ENCODE results near the gene DDB1. TPM values are rescaled to one million over a fixed set of nuclear protein-coding genes. Genes with fewer than 3 reads are reported as not detected.

The DDB1 gene
- polyA plus RNA-seq, 1 donor from 2014 or later: 203 TPM

DNA sequence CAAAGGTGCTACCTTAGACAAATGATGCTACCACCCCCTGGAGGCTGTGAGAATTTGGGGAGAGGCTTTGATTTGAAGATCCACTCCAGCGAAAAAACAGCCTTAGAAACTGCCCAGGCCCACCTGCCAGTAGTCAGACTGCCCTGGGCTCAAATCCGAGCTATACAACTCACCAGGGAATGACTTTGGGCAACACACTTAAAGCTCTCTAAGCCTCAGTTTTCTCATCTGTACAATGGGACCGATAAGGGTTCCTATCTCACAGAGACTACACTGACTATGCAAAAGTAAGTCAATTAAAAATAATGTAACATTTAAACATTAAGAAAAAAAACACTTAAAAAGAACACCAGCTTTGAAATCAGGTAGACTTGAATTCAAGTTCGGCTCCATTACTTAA, 57.7 kb downstream of the DDB1 start:
- Histone ChIP-seq H3K4me2 (ENCODE audit: low read length) (no peak overlapping the region), H3K79me2 (replicated peaks; ENCODE audit: insufficient read depth, low read length) (no peaks in the 10 kb centered on the region), H3F3A (ENCODE audit: insufficient read depth, low read length, poor library complexity, severe bottlenecking) (no peaks in the 10 kb centered on the region), H3K4me3 (ENCODE audit: low read length) (no peak overlapping the region), H2AFZ (ENCODE audit: low read depth, low read length) (no peak overlapping the region), H3K9ac (ENCODE audit: low read length) (no peak overlapping the region), H3K27me3 (ENCODE audit: insufficient read depth, low read depth, low read length) (no peaks in the 10 kb centered on the region), H4K20me1 (ENCODE audit: insufficient read depth) (no peaks in the 10 kb centered on the region), H3K9me3 (ENCODE audit: low read length) (no peaks in the 10 kb centered on the region), H3K27ac (ENCODE audit: low read length) (no peak overlapping the region), H3K36me3 (ENCODE audit: insufficient read depth, low read length) (no peaks in the 10 kb centered on the region), H3K9me2 (ENCODE audit: insufficient read depth, low read length) (no peaks in the 10 kb centered on the region)
- TF ChIP-seq, protein P1, sequence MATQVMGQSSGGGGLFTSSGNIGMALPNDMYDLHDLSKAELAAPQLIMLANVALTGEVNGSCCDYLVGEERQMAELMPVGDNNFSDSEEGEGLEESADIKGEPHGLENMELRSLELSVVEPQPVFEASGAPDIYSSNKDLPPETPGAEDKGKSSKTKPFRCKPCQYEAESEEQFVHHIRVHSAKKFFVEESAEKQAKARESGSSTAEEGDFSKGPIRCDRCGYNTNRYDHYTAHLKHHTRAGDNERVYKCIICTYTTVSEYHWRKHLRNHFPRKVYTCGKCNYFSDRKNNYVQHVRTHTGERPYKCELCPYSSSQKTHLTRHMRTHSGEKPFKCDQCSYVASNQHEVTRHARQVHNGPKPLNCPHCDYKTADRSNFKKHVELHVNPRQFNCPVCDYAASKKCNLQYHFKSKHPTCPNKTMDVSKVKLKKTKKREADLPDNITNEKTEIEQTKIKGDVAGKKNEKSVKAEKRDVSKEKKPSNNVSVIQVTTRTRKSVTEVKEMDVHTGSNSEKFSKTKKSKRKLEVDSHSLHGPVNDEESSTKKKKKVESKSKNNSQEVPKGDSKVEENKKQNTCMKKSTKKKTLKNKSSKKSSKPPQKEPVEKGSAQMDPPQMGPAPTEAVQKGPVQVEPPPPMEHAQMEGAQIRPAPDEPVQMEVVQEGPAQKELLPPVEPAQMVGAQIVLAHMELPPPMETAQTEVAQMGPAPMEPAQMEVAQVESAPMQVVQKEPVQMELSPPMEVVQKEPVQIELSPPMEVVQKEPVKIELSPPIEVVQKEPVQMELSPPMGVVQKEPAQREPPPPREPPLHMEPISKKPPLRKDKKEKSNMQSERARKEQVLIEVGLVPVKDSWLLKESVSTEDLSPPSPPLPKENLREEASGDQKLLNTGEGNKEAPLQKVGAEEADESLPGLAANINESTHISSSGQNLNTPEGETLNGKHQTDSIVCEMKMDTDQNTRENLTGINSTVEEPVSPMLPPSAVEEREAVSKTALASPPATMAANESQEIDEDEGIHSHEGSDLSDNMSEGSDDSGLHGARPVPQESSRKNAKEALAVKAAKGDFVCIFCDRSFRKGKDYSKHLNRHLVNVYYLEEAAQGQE (IDR thresholded peaks at IDR 0.05; ENCODE audit: borderline replicate concordance): no peak
- TF ChIP-seq SMC3 (conservative IDR thresholded peaks at IDR 0.05; ENCODE audit: poor library complexity): no peak
- TF ChIP-seq POLR2AphosphoS5 (IDR thresholded peaks at IDR 0.05): no peak
- no peak for TF ChIP-seq EZH2 (IDR thresholded peaks at IDR 0.05; ENCODE audit: borderline replicate concordance, insufficient read depth, low read length, poor library complexity, severe bottlenecking)
- TF ChIP-seq RAD21 (conservative IDR thresholded peaks at IDR 0.05): no peak
- TF ChIP-seq MXI1 (conservative IDR thresholded peaks at IDR 0.05; ENCODE audit: poor library complexity, severe bottlenecking): no peak
- TF ChIP-seq, protein P2, sequence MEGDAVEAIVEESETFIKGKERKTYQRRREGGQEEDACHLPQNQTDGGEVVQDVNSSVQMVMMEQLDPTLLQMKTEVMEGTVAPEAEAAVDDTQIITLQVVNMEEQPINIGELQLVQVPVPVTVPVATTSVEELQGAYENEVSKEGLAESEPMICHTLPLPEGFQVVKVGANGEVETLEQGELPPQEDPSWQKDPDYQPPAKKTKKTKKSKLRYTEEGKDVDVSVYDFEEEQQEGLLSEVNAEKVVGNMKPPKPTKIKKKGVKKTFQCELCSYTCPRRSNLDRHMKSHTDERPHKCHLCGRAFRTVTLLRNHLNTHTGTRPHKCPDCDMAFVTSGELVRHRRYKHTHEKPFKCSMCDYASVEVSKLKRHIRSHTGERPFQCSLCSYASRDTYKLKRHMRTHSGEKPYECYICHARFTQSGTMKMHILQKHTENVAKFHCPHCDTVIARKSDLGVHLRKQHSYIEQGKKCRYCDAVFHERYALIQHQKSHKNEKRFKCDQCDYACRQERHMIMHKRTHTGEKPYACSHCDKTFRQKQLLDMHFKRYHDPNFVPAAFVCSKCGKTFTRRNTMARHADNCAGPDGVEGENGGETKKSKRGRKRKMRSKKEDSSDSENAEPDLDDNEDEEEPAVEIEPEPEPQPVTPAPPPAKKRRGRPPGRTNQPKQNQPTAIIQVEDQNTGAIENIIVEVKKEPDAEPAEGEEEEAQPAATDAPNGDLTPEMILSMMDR (IDR thresholded peaks at IDR 0.05; ENCODE audit: poor library complexity, severe bottlenecking): no peak
- TF ChIP-seq TAF1 (IDR thresholded peaks at IDR 0.05; ENCODE audit: low read depth): no peak
- TF ChIP-seq EP300 (conservative IDR thresholded peaks at IDR 0.05; ENCODE audit: poor library complexity, severe bottlenecking): no peak

DNA sequence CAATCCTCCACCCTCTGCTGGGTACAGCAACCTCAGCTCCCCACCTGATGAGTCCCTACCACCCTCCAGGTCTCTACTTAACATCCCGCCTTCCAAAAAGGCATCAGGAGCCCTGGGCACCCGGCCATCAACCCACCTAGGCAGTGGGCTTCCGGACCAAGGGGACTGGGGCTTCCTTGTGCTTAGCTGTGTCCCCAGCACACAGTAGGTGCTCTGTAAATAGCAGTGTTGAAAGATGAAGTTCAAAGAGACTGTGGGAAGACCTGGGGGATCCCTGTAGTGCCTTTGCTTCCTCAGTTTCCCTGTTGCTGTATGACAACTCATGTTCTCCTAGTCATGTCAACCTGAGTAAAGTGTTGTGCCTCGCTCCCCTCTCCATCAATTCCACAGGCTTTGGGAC, 58.8 kb downstream of the DDB1 start:
- TF ChIP-seq POLR2AphosphoS5 (IDR thresholded peaks at IDR 0.05): no peak
- no peak for TF ChIP-seq RAD21 (conservative IDR thresholded peaks at IDR 0.05)
- TF ChIP-seq MXI1 (conservative IDR thresholded peaks at IDR 0.05; ENCODE audit: poor library complexity, severe bottlenecking): no peak
- no peak for TF ChIP-seq EP300 (conservative IDR thresholded peaks at IDR 0.05; ENCODE audit: poor library complexity, severe bottlenecking)
- TF ChIP-seq, protein P2 (IDR thresholded peaks at IDR 0.05; ENCODE audit: poor library complexity, severe bottlenecking): no peak
- TF ChIP-seq, protein P1 (IDR thresholded peaks at IDR 0.05; ENCODE audit: borderline replicate concordance): no peak
- TF ChIP-seq EZH2 (IDR thresholded peaks at IDR 0.05; ENCODE audit: borderline replicate concordance, insufficient read depth, low read length, poor library complexity, severe bottlenecking): no peak
- TF ChIP-seq TAF1 (IDR thresholded peaks at IDR 0.05; ENCODE audit: low read depth): no peak
- TF ChIP-seq SMC3 (conservative IDR thresholded peaks at IDR 0.05; ENCODE audit: poor library complexity): no peak
- Histone ChIP-seq H2AFZ (ENCODE audit: low read depth, low read length) (no peak overlapping the region), H3K4me3 (ENCODE audit: low read length) (no peak overlapping the region), H4K20me1 (ENCODE audit: insufficient read depth) (no peaks in the 10 kb centered on the region), H3K4me2 (ENCODE audit: low read length) (no peak overlapping the region), H3K27me3 (ENCODE audit: insufficient read depth, low read depth, low read length) (no peaks in the 10 kb centered on the region), H3K27ac (ENCODE audit: low read length) (no peak overlapping the region), H3K36me3 (ENCODE audit: insufficient read depth, low read length) (no peaks in the 10 kb centered on the region), H3K9me2 (ENCODE audit: insufficient read depth, low read length) (no peaks in the 10 kb centered on the region), H3F3A (ENCODE audit: insufficient read depth, low read length, poor library complexity, severe bottlenecking) (no peaks in the 10 kb centered on the region), H3K9ac (ENCODE audit: low read length) (no peak overlapping the region), H3K79me2 (replicated peaks; ENCODE audit: insufficient read depth, low read length) (no peaks in the 10 kb centered on the region), H3K9me3 (ENCODE audit: low read length) (no peaks in the 10 kb centered on the region)

Data from neural cell (in vitro differentiated cells).